Peyer's patch (tissue), 4 donors: ENCODE results near the gene KRT3. TPM values are rescaled to one million over a fixed set of nuclear protein-coding genes. Genes with fewer than 3 reads are reported as not detected.

Experiments used
- DNase-seq, 3 donors: peaks; one replicate each; pipeline ENCODE4 v3.0.0-alpha.2; 2017 to 2019
- H3K27ac ChIP-seq, 4 donors: fragments of 200-600 bp; sonication (generic); one replicate each; pipeline ENCODE4 v1.5.1; 2016 to 2019
- H3K27me3 ChIP-seq, 2 donors: fragments of 200-600 bp; sonication (generic); one replicate each; pipeline ENCODE4 v1.5.1; 2019
- H3K36me3 ChIP-seq, 3 donors: fragments of 200-600 bp; sonication (generic); one replicate each; pipeline ENCODE4 v1.5.1; 2016 to 2019
- H3K4me1 ChIP-seq, 4 donors: fragments of 200-600 bp; sonication (generic); one replicate each; pipeline ENCODE4 v1.5.1; 2016 to 2019
- H3K4me3 ChIP-seq, 4 donors: fragments of 200-600 bp; sonication (generic); 1 replicate in 3 of 4; 2 replicates in 1 of 4; pipeline ENCODE4 v1.5.1; 2016 to 2019; ENCODE audit warnings: mild to moderate bottlenecking in 1 of 4
- H3K9me3 ChIP-seq, 4 donors: fragments of 200-600 bp; sonication (generic); one replicate each; pipeline ENCODE4 v1.5.1; 2016 to 2019; ENCODE audit warnings: mild to moderate bottlenecking in 1 of 4
- CTCF ChIP-seq, 6 experiments: fragments of 450-650 bp in 4 of 6; fragments of 200-600 bp in 2 of 6; sonication (generic) in 1 of 6; IDR thresholded peaks; one replicate each; pipeline ENCODE4 v1.5.1; 2017 to 2019; ENCODE audit warnings: antibody characterized with exemption in 6 of 6, mild to moderate bottlenecking in 3 of 6, moderate library complexity in 1 of 6
- POLR2A ChIP-seq, 2 donors: fragments of 450-650 bp; IDR thresholded peaks; one replicate each; pipeline ENCODE4 v1.5.1; 2017; ENCODE audit warnings: antibody characterized with exemption in 2 of 2, mild to moderate bottlenecking in 2 of 2, moderate library complexity in 2 of 2
- total RNA-seq, 4 donors: library from RNA; depleted of rRNA; stranded (reverse); fragments of >200 nt; gene quantifications; one replicate each; pipeline ENCODE4 v1.1.0, GENCODE V29; 2016

Gene KRT3
- total RNA-seq, 4 donors from 2014 or later, result not detected

- DNase-seq, result no peak
- Histone ChIP-seq H3K4me1 (no peaks in the 10 kb centered on the region), H3K4me3 (no peak overlapping the region), H3K36me3 (no peaks in the 10 kb centered on the region), H3K9me3 (no peaks in the 10 kb centered on the region), H3K27ac (no peak overlapping the region), H3K27me3 (no peaks in the 10 kb centered on the region)
- TF ChIP-seq POLR2A (IDR thresholded peaks at IDR 0.05), result no peak
- no peak for TF ChIP-seq CTCF (IDR thresholded peaks at IDR 0.05)
These were observed 32.7 kb upstream of the KRT3 start for GRCh38 chr12:52828591-52829021.

GRCh38 chr12:52828156-52828555 lies 32.2 kb upstream of the KRT3 start:
- DNase-seq, result no peak
- Histone ChIP-seq H3K4me1 (no peaks in the 10 kb centered on the region), H3K9me3 (no peaks in the 10 kb centered on the region), H3K27me3 (no peaks in the 10 kb centered on the region), H3K27ac (no peak overlapping the region), H3K4me3 (no peak overlapping the region), H3K36me3 (no peaks in the 10 kb centered on the region)
- TF ChIP-seq POLR2A (IDR thresholded peaks at IDR 0.05) (no peak), CTCF (IDR thresholded peaks at IDR 0.05) (no peak)

- TF ChIP-seq CTCF (IDR thresholded peaks at IDR 0.05) (no peak), POLR2A (IDR thresholded peaks at IDR 0.05) (no peak)
- H3K27ac ChIP-seq, result no peak overlapping the region
- DNase-seq, result no peak
- no peaks in the 10 kb centered on the region for H3K4me1 ChIP-seq
- H3K9me3 ChIP-seq, result no peaks in the 10 kb centered on the region
- no peak overlapping the region for H3K4me3 ChIP-seq
- no peaks in the 10 kb centered on the region for H3K36me3 ChIP-seq
- H3K27me3 ChIP-seq, result no peaks in the 10 kb centered on the region
These were observed 31.7 kb upstream of the KRT3 start for GRCh38 chr12:52827499-52828090.

- H3K4me1 ChIP-seq, result peaks cover 0 to 7% (median 0%) of the 10 kb centered on the region in 4 donors
- TF ChIP-seq POLR2A (IDR thresholded peaks at IDR 0.05) (no peak), CTCF (IDR thresholded peaks at IDR 0.05) (no peak)
- H3K36me3 ChIP-seq, result no peaks in the 10 kb centered on the region
- DNase-seq, result no peak
- no peak overlapping the region for H3K4me3 ChIP-seq
- no peak overlapping the region for H3K27ac ChIP-seq
- no peaks in the 10 kb centered on the region for H3K9me3 ChIP-seq
- H3K27me3 ChIP-seq, result no peaks in the 10 kb centered on the region
These were observed 30.9 kb upstream of the KRT3 start for GRCh38 chr12:52826611-52827498.

GRCh38 chr12:52825961-52826360 lies 30.0 kb upstream of the KRT3 start:
- H3K36me3 ChIP-seq, result no peaks in the 10 kb centered on the region
- H3K27ac ChIP-seq, result no peak overlapping the region
- H3K4me3 ChIP-seq, result no peak overlapping the region
- H3K9me3 ChIP-seq, result no peaks in the 10 kb centered on the region
- peaks cover 0 to 10% (median 0%) of the 10 kb centered on the region in 4 donors for H3K4me1 ChIP-seq
- DNase-seq, result no peak
- no peaks in the 10 kb centered on the region for H3K27me3 ChIP-seq
- TF ChIP-seq POLR2A (IDR thresholded peaks at IDR 0.05) (no peak), CTCF (IDR thresholded peaks at IDR 0.05) (no peak)
